Kidney (tissue), 14 donors: Measurements from ENCODE around the gene EXOSC7. TPM values are rescaled to one million over a fixed set of nuclear protein-coding genes. Genes with fewer than 3 reads are reported as not detected.

Experiments used
- DNase-seq, 5 donors: peaks; one replicate each; pipeline ENCODE4 v3.0.0-alpha.2; 2013 to 2020
- FAIRE-seq: peaks from 2 replicates; lab custom pipeline; 2012; peaks lifted over from hg19 to GRCh38; lab: Jason Lieb, UNC
- H3K27ac ChIP-seq, 2 donors: one replicate each; pipeline ENCODE4 v1.7.0; 2013; ENCODE audit warnings: low read depth in 2 of 2, low read length in 2 of 2, inconsistent platforms in 1 of 2
- H3K27me3 ChIP-seq: one replicate; pipeline ENCODE4 v1.7.1; 2013; ENCODE audit warnings: low read length, inconsistent platforms; ENCODE audit not compliant: control insufficient read depth, insufficient read depth
- H3K36me3 ChIP-seq, 3 donors: one replicate each; pipeline versions ENCODE4 v1.7.0 to v1.7.1; 2013; ENCODE audit warnings: low read length in 3 of 3, control low read depth in 1 of 3, inconsistent platforms in 1 of 3; ENCODE audit not compliant: insufficient read depth in 3 of 3, control insufficient read depth in 2 of 3
- H3K4me1 ChIP-seq, 3 donors: one replicate each; pipeline versions ENCODE4 v1.7.0 to v1.7.1; 2013; ENCODE audit warnings: low read length in 3 of 3, inconsistent platforms in 1 of 3, low read depth in 1 of 3; ENCODE audit not compliant: control insufficient read depth in 2 of 3, insufficient read depth in 2 of 3
- H3K4me3 ChIP-seq, 3 donors: one replicate each; pipeline versions ENCODE4 v1.7.0 to v1.8.1; 2013; ENCODE audit warnings: low read length in 3 of 3, control low read depth in 1 of 3, inconsistent platforms in 1 of 3
- H3K9ac ChIP-seq, 3 donors: one replicate each; pipeline versions ENCODE4 v1.7.0 to v1.7.1; 2013; ENCODE audit warnings: low read length in 3 of 3, control low read depth in 1 of 3, inconsistent platforms in 1 of 3
- H3K9me3 ChIP-seq, 3 donors: one replicate each; pipeline versions ENCODE4 v1.7.0 to v1.7.1; 2013; ENCODE audit warnings: low read length in 3 of 3, control low read depth in 1 of 3, inconsistent platforms in 1 of 3; ENCODE audit not compliant: control insufficient read depth in 2 of 3, insufficient read depth in 1 of 3
- intact Hi-C: fragments of 100-400 bp; cut with DNase I; formaldehyde crosslinking; loops from one replicate; pipeline ENCODE4 v1.11.1; 2022
- polyA plus RNA-seq: library from polyadenylated mRNA; stranded (reverse); fragments of 350-450 nt; fragmentation: Illumina TruSeq; extraction: RNeasy Lipid Tissue Mini Kit (QIAGEN cat#74804); gene quantifications from one replicate; pipeline ENCODE4 v1.2.3, GENCODE V29; 2014; ENCODE audit warnings: low read depth, low replicate concordance; ENCODE audit not compliant: insufficient read depth
- total RNA-seq: library from RNA; stranded (reverse); fragmentation: NEBNext Ultra II Directional; extraction: Animal tissue kit (Norgen Biotek cat#: 25700); gene quantifications from one replicate; pipeline ENCODE4 v1.2.1, GENCODE V29; 2021
- TF ChIP-seq, protein P1 (sequence below): IDR thresholded peaks from 3 replicates; pipeline ENCODE4 v1.5.1; 2012; ENCODE audit warnings: mild to moderate bottlenecking, moderate library complexity, borderline replicate concordance; ENCODE audit not compliant: insufficient read depth; ENCODE audit errors: extremely low read depth
- donor health status: control.
- donor health status: control.
- donor health status: control.
- donor health status: control.
- donor health status: control.
- donor health status: DM: yes; HTN: yes; CAD: no.
- donor health status: Normal renal cell carcinoma (clear cell type).

Gene EXOSC7
- total and polyA plus RNA-seq, 2 donors from 2014 or later: 43.8 to 71.8 TPM

DNA sequence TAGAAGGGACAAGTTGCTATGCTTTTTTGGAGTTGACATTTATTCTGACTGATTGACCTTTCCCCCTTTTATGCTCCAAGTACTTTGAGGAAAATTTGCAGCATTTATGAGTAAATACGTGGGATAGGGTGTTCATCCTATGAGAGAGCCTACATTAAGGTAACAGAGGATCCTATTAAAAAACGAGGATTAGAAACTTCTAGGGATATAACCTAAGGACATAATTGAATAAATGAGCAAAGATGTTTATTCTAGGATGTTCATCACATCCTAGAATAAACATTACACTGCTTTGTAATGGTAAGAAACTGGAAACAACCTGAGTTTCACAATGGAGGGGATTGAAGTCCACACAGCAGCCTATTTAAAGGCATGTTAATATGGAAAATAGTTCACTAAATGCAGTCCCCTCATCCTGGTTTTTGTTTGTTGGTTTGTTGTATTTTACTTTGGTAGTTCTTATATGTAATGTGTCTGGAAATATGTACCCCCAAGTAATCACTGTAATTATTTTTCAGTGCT lies 26.2 kb downstream of the EXOSC7 start:
- H3K4me1 ChIP-seq: peaks cover 0 to 2% (median 0%) of the 10 kb centered on the region in 3 donors
- no peak for DNase-seq
- no peaks in the 10 kb centered on the region for H3K27me3 ChIP-seq
- FAIRE-seq: no peak
- H3K9me3 ChIP-seq: no peaks in the 10 kb centered on the region
- no peak overlapping the region for H3K9ac ChIP-seq
- intact Hi-C loops: no loop called here
- peaks cover 8 to 31% (median 22%) of the 10 kb centered on the region in 3 donors for H3K36me3 ChIP-seq
- TF ChIP-seq, protein P1, sequence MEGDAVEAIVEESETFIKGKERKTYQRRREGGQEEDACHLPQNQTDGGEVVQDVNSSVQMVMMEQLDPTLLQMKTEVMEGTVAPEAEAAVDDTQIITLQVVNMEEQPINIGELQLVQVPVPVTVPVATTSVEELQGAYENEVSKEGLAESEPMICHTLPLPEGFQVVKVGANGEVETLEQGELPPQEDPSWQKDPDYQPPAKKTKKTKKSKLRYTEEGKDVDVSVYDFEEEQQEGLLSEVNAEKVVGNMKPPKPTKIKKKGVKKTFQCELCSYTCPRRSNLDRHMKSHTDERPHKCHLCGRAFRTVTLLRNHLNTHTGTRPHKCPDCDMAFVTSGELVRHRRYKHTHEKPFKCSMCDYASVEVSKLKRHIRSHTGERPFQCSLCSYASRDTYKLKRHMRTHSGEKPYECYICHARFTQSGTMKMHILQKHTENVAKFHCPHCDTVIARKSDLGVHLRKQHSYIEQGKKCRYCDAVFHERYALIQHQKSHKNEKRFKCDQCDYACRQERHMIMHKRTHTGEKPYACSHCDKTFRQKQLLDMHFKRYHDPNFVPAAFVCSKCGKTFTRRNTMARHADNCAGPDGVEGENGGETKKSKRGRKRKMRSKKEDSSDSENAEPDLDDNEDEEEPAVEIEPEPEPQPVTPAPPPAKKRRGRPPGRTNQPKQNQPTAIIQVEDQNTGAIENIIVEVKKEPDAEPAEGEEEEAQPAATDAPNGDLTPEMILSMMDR: no peak
- H3K27ac ChIP-seq: no peak overlapping the region
- no peak overlapping the region for H3K4me3 ChIP-seq

DNA sequence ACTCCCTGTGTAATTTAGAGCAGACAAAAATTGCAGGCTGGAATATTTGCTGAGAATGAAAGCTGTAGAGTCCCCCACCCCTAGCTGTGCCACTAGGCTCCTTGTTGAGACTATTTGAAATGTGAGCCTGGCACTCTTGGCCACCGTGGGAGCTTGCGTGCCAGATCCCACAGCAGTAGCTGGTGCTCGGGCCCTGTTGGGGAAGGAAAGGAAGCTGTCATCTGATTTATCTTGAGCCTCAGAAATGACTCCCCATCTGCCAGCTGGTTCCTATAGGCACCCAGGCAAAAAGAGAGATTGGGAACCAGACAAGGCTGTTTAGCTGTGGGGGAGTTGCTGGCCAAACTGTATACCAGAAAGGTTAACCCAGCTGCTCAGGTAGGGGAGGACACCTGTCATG lies 26.7 kb downstream of the EXOSC7 start:
- intact Hi-C loops: no loop called here
- H3K36me3 ChIP-seq: peaks cover 8 to 28% (median 22%) of the 10 kb centered on the region in 3 donors
- FAIRE-seq: no peak

DNA sequence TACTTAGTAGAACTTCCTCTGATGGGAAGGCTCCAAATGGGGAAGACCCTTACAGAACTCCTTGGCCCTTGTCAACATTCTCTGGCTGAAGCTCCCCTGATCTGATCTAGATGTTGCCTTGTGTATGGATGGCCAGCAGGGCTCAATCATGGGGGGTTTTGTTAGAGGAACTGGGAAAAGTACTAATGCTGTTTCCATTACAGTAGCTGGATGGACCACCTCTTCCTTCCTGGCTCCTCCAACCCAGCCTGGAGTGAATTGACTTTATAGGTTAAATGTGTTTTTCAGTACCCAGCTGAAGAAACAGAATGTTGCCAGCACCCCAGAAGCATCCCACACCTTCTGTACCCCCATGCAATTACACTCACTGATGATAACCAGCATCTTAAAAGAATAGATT lies 27.4 kb downstream of the EXOSC7 start:
- H3K4me1 ChIP-seq: peaks cover 0 to 2% (median 0%) of the 10 kb centered on the region in 3 donors
- peaks cover 8 to 28% (median 22%) of the 10 kb centered on the region in 3 donors for H3K36me3 ChIP-seq
- intact Hi-C loops: no loop called here
- H3K4me3 ChIP-seq: no peak overlapping the region
- TF ChIP-seq, protein P1: no peak
- H3K27ac ChIP-seq: no peak overlapping the region
- no peaks in the 10 kb centered on the region for H3K27me3 ChIP-seq
- DNase-seq (no peak), FAIRE-seq (no peak)
- H3K9me3 ChIP-seq: no peaks in the 10 kb centered on the region
- H3K9ac ChIP-seq: no peak overlapping the region

More for the DNA sequence above, 26.7 kb downstream of the EXOSC7 start:
- Histone ChIP-seq H3K27ac (no peak overlapping the region), H3K9ac (no peak overlapping the region), H3K27me3 (no peaks in the 10 kb centered on the region), H3K9me3 (no peaks in the 10 kb centered on the region), H3K4me1 (peaks cover 0 to 2% (median 0%) of the 10 kb centered on the region in 3 donors), H3K4me3 (no peak overlapping the region)
- no peak for DNase-seq
- TF ChIP-seq, protein P1: no peak

DNA sequence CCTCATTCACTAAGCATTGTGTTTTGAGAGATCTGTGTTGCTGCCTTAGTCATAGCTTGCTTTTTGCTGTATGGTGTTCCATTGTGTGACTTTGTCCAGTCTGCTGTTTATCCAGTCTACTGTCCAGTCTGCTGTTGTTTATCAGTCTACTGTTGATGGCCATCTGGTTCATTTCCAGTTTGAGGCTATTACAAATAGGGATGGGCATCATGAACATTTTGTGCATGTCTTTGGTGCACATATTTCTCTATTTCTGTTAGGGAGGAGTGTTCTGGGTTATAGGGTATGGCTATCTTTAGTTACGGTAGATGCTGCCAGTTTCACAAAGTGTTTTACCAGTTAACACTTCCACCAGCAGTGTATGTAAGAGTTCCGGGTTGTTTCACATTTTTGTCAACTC lies 27.8 kb downstream of the EXOSC7 start:
- intact Hi-C loops: no loop called here
- TF ChIP-seq, protein P1: no peak
- Histone ChIP-seq H3K9ac (no peak overlapping the region), H3K4me3 (no peak overlapping the region), H3K27me3 (no peaks in the 10 kb centered on the region), H3K4me1 (peaks cover 0 to 2% (median 0%) of the 10 kb centered on the region in 3 donors), H3K27ac (no peak overlapping the region), H3K36me3 (peaks cover 9 to 24% (median 20%) of the 10 kb centered on the region in 3 donors), H3K9me3 (no peaks in the 10 kb centered on the region)
- FAIRE-seq (no peak), DNase-seq (no peak)
